GM21576 (cell line): ENCODE results near the gene CHAT.
A peak's percentile ranks its signal among the peaks of the same experiment; 100 is the strongest.

ENCODE experiments used
- ATAC-seq: cut with Tn5 transposase; IDR thresholded peaks from one replicate; pipeline ENCODE4 v1.9.1; 2021; ENCODE audit warnings: mild to moderate bottlenecking, moderate library complexity; ENCODE audit not compliant: unreplicated experiment

Gene CHAT

DNA sequence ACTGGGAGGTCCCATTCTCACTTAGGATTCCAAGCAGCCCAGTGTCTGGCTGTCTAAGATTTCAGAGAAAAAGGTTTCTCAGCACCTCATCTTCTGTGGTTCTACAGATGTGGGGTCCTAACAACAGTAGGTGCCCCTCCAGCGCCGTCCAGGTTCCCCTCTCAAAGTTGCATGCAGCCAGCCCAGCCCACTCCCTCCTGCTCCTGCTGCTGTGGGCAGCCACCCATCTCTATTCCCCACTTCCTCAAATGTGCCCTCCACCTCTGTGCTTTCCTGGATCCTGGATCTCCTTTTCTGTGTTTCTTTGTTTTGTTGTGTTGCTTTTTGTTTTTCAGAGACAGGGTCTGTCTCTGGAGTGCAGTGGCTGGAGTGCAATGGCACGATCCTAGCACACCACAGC lies 17.0 kb upstream of the CHAT start:
- ATAC-seq, result no peak

DNA sequence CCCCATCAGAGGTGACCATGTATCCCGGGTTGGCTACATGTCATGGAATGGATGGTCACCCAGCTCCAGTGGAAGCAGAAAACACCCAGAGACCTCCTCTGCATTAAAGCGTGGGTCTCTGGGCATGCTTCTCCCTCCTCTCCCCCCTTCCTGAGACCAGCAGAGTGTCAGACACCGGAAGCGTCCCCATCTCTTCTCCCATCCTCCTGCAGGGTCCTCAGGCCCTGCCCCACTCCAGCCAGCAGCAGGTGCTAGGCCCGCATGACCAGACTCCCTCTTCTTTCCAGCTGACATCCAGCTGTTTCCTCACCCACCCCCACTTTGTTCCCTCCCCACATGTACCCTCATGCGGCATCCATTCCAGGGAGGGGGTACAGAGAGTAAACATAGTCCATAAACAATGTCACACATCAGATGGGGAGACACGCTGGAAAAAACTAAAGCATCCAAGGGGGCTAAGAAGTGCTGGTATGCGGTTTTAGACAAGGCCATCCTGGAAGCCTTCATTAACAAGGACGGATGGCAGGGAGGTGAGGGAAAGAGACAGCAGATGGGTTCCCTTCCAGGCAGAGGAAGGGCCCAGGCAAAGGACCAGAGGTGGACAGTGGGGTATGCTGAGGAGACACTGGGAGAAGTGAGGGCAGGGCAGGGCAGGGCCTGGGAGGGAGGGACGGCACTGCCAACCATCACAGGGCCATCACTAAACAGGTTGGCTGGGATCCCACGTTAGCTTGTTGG lies 16.2 kb upstream of the CHAT start:
- no peak for ATAC-seq

DNA sequence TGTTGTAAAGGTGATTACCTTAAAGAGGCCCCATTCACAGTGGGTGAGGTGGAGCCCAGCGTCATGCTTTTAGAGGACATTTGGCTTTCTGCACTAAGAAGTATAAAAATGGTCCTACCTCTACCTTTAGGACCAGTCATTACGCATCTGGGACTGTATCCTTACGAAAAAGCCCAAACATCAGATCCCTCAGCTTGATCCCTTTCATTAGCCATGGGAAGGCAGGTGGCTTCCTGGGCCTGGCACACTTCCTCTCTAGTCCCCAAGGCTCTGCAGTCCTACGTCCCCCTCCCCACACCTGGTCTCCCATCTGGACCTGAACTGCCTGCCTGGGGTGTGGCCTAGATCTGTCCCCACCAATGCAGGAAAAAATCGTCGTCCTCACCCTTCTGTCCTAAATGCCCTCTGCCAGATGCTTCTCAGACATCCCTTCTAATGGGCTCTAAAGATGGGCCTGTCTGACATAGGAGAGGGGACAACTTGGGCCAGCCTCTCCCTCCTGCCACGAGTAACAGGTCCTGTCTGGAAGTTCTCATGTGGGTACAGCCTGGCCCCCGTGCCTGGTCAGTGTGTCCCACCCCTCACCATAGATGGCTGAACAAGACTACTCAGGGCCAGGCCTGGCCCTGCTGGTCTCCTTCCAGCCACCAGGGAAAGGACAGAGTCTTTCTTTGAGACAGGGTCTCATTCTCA lies 15.5 kb upstream of the CHAT start:
- ATAC-seq, result no peak

DNA sequence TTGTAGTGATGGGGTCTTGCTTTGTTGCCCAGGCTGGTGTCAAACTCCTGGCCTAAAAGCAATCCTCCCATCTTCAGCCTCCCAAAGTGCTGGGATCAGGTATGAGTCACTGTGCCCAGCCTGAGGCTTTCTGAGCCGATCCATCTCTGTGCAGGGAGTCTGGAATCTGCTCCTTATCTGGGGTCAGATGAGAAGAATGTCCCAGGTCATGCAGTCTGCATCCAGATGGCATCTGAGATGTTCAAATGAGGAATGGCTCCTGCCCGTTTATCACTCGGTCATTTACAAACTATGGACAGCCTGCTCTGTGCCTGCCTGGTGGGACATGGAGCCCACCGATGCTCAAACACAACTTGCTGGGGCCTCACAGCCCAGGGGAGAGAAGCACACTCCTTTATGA lies 14.9 kb upstream of the CHAT start:
- ATAC-seq, result no peak

DNA sequence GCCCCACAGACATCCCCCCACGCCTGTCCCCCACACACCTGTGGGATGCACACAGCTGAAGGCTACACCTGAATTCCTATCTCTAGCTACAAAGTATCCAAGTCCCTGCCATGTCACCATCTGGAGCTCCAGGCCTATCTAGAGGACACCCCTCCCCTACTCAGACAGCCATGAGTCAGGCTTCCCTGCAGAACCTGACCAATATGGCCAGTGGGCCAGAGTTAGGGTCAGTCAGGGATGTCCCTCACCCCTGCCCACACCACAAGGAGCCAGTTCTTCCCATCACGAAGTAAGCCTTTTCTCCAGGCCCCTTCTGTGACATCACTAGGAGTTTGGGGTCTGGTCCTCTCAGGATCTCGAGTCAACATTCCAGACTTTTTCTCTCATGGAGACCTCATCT lies 14.3 kb upstream of the CHAT start:
- no peak for ATAC-seq

DNA sequence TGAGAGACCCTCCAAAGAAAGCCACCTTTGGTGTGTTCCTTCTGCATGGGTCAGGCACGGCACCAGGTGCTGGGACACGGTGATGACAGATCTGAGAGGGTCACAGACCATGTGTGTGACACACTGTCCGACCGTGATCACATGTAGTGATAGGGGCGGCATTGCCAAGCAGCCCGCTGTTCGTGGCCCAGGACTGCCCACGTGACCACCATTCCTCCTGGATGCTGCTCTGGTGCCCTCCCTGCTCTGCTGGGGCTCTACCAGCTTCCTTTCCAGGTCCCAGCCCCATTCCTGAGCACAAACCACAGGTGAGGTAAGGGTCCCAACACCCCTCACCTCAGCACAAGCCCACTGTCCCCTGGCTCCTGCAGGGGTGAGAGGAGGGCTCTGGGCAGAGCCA lies 13.8 kb upstream of the CHAT start:
- ATAC-seq, result no peak

DNA sequence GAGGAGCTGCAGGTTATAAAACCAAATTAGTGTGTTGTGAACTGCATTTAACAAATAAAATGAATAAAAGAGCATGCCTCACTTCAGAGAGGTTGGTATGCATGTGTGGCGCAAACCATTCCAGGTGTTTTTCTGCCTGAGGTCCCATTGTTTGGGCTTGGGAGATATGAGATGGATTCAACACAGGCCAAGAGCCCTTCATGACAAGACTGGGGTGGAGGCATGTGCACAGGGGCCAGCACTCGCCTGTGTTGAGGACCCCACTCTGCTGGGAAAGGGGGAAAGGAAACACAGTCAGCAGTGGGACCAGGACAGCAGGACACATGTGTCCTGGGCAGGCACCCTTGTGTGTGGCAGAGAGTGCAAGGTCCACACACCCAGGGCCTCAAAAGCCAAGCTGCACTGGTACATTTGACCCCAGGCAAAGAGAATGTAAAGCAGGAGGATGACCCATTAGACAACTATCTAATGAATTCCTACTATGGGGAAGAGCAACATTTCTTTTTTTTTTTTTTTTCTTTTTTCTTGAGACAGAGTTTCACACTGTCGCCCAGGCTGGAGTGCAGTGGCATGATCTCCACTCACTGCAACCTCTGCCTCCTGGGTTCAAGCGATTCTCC lies 12.9 kb upstream of the CHAT start:
- ATAC-seq, result no peak

DNA sequence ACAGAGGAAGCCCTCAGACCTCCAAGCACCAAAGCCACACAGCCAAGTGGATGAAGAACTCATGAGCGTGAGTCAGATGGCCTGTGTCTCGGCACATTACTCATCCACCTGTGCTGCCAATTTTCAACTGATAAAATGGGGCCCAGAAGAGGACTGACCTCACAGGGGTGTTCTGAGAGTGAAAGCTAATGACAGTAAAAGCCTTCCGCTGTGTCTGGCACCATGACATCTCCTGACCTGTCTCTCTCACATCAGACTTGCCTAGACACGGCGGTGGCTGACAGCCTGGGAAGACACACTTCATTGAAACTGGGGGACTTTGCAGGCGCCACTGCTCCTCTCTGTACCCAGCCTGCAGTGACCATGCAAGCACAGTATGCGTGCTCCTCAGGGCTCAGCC lies 12.0 kb upstream of the CHAT start:
- no peak for ATAC-seq

DNA sequence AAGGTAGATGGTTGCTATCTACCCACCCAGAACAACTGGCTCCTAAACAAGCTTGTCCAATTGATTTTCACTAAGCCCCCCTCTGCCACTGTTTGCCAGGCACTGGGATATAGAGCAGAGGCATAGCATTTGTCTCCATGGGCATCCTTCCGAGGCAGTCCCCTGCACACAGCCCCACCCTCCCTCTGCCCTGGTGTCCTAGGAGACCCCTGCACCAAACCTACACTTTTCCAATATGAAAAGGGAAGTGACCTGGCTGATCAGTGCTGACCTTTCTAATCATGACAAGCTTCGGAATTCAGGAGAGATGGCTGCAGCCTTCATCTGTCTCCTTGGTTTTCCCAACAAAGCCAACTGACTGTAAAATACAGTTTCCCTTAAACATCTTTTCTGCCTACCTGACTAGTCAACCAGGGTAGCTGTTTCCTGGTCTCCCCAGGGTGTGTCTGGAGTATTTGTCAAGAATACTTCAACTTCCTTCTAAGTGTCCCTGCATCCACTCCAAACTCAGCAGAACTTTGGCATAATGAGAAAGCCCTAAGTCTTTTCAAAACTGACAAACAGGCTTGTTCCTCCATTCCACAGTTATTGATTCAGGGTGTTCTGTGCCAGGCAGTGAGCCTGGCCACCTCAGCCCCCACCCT lies 11.3 kb upstream of the CHAT start:
- no peak for ATAC-seq

DNA sequence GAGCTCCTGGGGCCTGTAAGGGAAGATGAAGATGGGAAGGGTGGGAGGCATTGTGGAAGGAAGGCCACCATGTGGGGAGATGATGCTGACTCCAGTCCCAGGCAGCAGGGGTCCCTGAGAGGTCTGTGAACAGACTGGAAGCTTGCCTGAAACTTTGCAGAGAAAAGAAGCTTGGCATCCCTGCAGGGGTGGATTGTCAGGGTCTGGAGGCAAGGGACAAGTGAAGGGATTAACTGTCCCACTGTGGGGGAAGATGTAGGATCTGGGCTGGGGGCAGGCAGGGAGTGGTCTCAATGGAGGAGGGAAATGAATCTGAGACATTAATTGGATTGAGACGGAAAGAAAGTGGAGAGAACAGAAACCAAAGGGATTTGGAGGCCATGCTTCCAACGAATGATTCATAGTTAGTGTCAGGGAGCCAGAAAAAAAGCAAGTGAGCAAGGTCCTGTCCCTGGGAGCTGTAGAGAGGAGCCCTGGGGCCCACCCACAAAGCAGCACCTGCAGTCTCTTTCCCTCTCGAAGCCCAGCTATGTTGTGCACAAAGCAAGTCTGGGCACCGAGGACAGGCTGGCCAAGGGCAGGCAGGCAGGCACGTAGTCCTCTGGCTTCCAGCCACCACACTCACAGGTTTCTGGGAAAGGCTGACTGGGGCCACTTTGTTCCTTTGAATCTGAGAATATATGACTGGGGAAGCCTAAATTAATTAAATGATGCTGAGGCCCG lies 8.5 kb upstream of the CHAT start:
- no peak for ATAC-seq

DNA sequence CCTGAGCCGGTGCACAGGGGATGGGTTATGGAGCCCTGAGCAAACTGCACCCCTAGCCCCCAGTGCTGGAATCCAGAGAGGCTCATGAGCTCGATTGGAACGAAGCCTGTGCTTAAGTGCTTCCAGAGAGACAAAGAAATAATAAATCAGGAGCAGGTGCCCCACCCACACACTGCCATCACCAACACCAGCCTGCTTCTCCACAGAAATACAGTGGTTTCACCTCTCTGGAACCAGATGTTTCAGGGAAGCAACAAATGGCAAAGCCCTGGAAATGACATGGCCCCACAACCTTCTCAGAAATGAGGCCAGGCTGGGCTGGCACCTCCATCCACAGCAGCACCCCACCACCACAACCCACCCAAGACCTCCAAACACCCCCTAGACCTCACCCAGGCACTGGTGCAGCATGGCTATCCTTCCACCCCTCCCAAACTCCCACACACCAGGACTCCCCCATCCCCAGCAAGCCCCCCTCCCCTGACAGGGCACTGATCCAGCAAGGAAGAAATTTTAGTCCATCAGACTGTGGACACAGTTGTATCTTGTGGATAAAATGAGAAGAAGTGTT lies 7.8 kb upstream of the CHAT start:
- no peak for ATAC-seq

DNA sequence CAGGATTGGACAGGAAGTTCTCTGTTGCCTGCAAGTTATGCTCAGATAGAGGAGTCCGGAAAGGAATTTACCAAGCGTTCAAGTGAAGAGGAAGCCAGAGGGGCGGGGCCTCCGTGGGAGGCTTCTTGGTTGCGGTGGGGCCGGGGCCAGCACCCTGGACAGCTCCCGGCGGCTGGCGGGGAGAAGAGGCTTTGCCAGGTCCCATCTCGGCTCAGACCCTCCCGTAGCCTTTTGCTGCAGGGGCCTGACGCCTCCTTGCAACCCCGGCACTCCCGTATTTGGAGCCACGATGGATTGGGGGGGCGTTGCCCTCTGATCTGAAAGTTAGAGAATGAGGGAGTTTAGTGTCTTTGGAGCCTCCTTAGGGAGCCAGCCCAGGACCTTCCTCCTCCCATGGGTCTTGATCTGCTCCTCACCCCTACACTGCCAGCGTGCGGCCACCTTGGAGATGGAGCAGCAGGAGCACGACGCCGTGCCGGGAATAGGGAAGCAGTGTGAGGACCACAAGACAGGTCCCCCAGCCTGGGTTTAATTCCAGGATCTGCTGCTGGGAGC lies 6.8 kb upstream of the CHAT start:
- peak; percentile 75 for ATAC-seq

DNA sequence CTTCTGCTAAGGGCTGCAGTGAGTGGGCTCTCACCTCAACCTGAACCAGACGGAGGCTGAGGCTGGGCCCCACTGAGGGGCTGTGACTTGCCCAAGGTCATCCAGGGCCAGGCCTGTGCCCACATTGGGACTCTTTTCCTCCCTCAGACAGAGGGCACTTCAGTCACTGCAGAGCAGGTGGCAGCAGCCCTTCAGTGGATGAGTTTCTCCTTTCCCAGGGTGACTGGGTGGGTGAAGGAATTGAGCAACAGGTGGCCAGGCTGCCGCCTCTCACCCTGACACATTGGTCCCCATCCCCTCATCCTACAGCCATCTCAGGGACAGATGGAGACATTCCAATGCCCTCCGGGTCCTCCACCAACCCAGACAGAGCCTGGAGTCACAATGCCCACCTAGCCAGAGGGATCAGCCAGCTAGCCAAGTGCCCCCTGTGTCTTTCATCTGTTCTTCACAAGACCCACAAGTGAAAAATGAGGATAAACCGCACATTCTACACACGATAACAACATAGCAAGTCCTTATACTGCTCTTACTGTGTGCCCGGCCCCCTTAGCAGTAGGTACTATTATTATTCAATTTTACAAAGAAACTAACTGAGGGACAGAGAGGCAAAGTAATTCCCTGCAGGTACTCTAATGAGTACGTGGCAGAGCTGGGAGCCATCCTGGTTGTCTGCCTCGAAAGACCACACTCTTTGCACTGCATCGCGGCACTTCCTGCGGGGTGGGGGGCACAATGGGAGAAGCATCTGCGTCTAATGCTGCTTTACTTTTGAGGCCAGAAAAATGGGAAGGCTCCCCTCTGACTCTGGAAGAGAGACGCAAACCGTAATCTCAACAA lies 5.5 kb upstream of the CHAT start:
- no peak for ATAC-seq

DNA sequence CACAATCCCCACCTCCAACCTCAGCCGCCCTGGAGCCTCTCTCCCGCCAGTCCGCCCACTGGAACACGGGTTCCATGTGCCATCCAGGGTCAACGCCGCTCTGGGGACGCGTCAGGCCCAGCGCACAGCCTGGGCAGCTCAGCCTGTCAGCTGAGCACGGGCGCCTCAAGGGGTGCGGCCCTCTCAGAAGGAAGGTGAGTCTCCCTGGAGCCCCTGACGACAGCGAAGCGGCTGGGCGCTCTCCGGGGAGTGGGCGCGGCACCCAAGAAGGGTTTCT lies 4.9 kb upstream of the CHAT start:
- no peak for ATAC-seq

DNA sequence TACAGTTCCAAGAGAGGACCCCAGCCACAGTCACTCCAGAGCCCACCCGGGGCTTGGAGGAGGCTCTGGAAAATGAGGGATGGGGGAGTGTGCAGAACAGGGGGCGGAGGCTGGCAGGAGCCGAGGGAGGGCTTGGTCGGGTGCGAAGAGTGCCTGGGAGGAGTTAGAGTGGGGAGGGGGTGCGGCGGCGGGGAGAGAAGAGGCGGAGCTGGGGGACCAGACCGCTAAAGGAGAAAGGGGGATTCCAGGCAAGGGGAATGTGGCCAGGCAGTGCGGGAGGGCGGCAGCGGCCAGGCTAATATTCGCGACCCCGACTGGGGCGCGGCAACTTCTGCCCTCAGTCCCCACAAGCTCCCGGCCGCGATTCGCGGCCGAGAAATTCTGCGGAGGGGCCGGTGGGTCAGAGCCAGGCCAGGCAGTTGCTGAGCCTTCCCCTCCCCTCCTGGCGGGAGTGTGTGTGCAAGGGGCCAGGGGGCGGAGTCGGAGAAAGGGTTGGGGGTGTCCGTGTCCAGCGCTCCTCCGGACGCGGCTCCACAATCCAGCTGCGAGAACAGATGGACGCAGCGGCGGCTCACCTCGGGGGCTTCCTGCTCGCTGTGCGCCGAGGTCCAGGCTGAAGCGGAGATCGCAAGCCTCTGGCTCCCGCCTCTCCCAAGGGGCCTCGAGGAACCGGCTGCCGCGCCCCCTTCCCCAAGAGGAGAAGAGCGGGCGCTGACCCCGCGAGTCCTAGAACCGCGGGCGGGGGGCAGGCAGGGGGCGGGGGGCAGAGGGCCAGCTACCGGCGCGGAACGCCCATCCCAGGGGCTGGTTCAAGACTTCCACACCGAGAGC lies 4.3 kb upstream of the CHAT start:
- no peak for ATAC-seq

DNA sequence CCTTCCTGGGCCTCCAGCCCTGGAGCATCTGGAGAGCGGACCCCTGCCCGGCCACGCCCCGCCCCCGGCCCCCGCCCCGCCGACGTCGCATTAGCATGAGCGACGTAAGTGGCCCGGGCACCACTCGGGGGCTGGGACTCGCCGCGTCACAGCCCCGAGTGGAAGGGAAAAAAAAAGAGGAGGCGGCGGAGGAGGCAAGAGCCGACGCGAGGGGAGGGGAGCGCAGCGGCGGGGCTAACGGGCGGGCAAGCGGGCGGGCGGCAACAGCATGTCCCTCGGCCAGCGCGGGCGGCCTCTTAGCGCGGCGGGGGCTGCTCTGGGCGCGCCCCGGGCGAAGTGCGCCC lies 3.8 kb upstream of the CHAT start, which contains the start of gene SLC18A3:
Gene SLC18A3, plus strand, starts transcription at position 197 of the 344 bp plus-strand sequence. CDS start 431 bp downstream, outside the sequence.
- ATAC-seq, result no peak

DNA sequence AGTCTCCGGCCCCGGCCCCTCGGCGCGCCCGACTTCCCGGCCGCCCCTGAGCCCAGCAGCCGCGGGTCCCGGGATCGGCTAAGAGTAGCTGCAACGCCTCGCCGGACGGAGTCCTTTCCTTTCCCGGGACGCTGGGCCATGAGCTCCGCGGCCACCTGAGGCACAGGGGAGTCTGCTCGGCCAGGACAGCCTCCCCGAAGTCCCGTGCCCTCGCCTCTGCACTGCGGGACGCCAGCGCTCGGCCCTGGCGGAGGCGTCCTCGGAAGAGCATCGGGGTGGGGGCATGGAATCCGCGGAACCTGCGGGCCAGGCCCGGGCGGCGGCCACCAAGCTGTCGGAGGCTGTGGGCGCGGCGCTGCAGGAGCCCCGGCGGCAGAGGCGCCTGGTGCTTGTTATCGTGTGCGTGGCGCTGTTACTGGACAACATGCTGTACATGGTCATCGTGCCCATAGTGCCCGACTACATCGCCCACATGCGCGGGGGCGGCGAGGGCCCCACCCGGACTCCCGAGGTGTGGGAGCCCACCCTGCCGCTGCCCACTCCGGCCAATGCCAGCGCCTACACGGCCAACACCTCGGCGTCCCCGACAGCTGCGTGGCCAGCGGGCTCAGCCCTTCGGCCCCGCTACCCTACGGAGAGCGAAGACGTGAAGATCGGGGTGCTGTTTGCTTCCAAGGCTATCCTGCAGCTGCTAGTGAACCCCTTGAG lies 3.2 kb upstream of the CHAT start:
- ATAC-seq, result no peak

DNA sequence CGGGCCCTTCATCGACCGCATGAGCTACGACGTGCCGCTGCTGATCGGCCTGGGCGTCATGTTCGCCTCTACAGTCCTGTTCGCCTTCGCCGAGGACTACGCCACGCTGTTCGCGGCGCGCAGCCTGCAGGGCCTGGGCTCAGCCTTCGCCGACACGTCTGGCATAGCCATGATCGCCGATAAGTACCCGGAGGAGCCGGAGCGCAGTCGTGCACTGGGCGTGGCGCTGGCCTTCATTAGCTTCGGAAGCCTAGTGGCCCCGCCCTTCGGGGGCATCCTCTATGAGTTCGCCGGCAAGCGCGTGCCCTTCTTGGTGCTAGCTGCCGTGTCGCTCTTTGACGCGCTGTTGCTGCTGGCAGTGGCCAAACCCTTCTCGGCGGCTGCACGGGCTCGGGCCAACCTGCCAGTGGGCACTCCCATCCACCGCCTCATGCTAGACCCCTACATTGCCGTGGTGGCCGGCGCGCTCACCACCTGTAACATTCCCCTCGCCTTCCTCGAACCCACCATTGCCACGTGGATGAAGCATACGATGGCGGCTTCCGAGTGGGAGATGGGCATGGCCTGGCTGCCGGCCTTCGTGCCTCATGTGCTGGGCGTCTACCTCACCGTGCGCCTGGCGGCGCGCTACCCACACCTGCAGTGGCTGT lies 2.5 kb upstream of the CHAT start:
- no peak for ATAC-seq
